Upper lobe of right lung (tissue), 1 donor: Measurements from ENCODE around the gene MEIS1. TPM values are rescaled to one million over a fixed set of nuclear protein-coding genes. Genes with fewer than 3 reads are reported as not detected.

Source experiments
- ATAC-seq: fragments of 200-7000 bp; cut with Tn5 transposase; one replicate; pipeline ENCODE4 v1.9.1; 2020; ENCODE audit warnings: mild to moderate bottlenecking, moderate library complexity
- DNase-seq: peaks from one replicate; pipeline ENCODE4 v3.0.0-alpha.2; 2020
- H3K27ac ChIP-seq: fragments of 200-600 bp; one replicate; pipeline ENCODE4 v1.8.0; 2022
- H3K27me3 ChIP-seq: fragments of 200-600 bp; one replicate; pipeline ENCODE4 v1.8.0; 2022; ENCODE audit warnings: mild to moderate bottlenecking
- H3K36me3 ChIP-seq: fragments of 200-600 bp; one replicate; pipeline ENCODE4 v1.8.0; 2022
- H3K4me1 ChIP-seq: fragments of 200-600 bp; one replicate; pipeline ENCODE4 v1.8.0; 2022
- H3K4me3 ChIP-seq: fragments of 200-600 bp; one replicate; pipeline ENCODE4 v1.8.0; 2022; ENCODE audit warnings: mild to moderate bottlenecking
- H3K9me3 ChIP-seq: fragments of 200-600 bp; one replicate; pipeline ENCODE4 v1.8.0; 2022
- CTCF ChIP-seq: fragments of 200-600 bp; IDR thresholded peaks from one replicate; pipeline ENCODE4 v1.8.0; 2022; ENCODE audit warnings: antibody characterized with exemption
- intact Hi-C: fragments of 100-400 bp; cut with DNase I; formaldehyde crosslinking; loops from one replicate; pipeline ENCODE4 v1.11.0; 2022
- total RNA-seq: library from RNA; stranded (reverse); fragmentation: NEBNext Ultra II Directional; extraction: Animal tissue kit (Norgen Biotek cat#: 25700); gene quantifications from one replicate; pipeline ENCODE4 v1.2.1, GENCODE V29; 2021
- donor health status: DM: no; HTN: yes; CAD: no; lungs with severe emphysema.

MEIS1 gene
- total RNA-seq, 1 donor from 2014 or later, result 48.0 TPM

GRCh38 chr2:66569321-66569851 lies 134.5 kb downstream of the MEIS1 start:
- H3K4me1 ChIP-seq, result peaks cover 5% of the 10 kb centered on the region
- intact Hi-C loops, result no loop called here
- no peak for DNase-seq
- H3K9me3 ChIP-seq, result no peaks in the 10 kb centered on the region
- H3K36me3 ChIP-seq, result no peaks in the 10 kb centered on the region
- ATAC-seq, result no peak
- no peak for TF ChIP-seq CTCF
- H3K27me3 ChIP-seq, result peaks cover 12% of the 10 kb centered on the region
- H3K4me3 ChIP-seq, result no peak overlapping the region
- H3K27ac ChIP-seq, result no peak overlapping the region

- DNase-seq (no peak), ATAC-seq (no peak)
- intact Hi-C loops, result no loop called here
- Histone ChIP-seq H3K27me3 (peaks cover 18% of the 10 kb centered on the region), H3K27ac (no peak overlapping the region), H3K4me1 (peaks cover 5% of the 10 kb centered on the region), H3K4me3 (no peak overlapping the region), H3K9me3 (no peaks in the 10 kb centered on the region), H3K36me3 (no peaks in the 10 kb centered on the region)
- no peak for TF ChIP-seq CTCF
Observed at GRCh38 chr2:66569974-66570373, 135.0 kb downstream of the MEIS1 start.

- no peak for TF ChIP-seq CTCF
- H3K27me3 ChIP-seq, result peaks cover 19% of the 10 kb centered on the region
- H3K36me3 ChIP-seq, result no peaks in the 10 kb centered on the region
- no peak overlapping the region for H3K27ac ChIP-seq
- no peak for ATAC-seq
- intact Hi-C loops, result no loop called here
- H3K4me1 ChIP-seq, result peaks cover 6% of the 10 kb centered on the region
- no peaks in the 10 kb centered on the region for H3K9me3 ChIP-seq
- DNase-seq, result no peak
- no peak overlapping the region for H3K4me3 ChIP-seq
Observed at GRCh38 chr2:66570471-66570870, 135.5 kb downstream of the MEIS1 start.

- peaks cover 21% of the 10 kb centered on the region for H3K4me1 ChIP-seq
- no peaks in the 10 kb centered on the region for H3K36me3 ChIP-seq
- H3K27me3 ChIP-seq, result peaks cover 34% of the 10 kb centered on the region
- H3K4me3 ChIP-seq, result no peak overlapping the region
- no peak for DNase-seq
- H3K27ac ChIP-seq, result no peak overlapping the region
- H3K9me3 ChIP-seq, result no peaks in the 10 kb centered on the region
- no peak for ATAC-seq
- TF ChIP-seq CTCF, result no peak
- intact Hi-C loops, result no loop called here
Observed at GRCh38 chr2:66571918-66572317, 137.0 kb downstream of the MEIS1 start.

GRCh38 chr2:66572391-66572790 lies 137.5 kb downstream of the MEIS1 start:
- no peak overlapping the region for H3K4me3 ChIP-seq
- H3K9me3 ChIP-seq, result no peaks in the 10 kb centered on the region
- no peaks in the 10 kb centered on the region for H3K36me3 ChIP-seq
- peaks cover 38% of the 10 kb centered on the region for H3K27me3 ChIP-seq
- ATAC-seq (no peak), DNase-seq (no peak)
- TF ChIP-seq CTCF, result no peak
- intact Hi-C loops, result no loop called here
- peaks cover 25% of the 10 kb centered on the region for H3K4me1 ChIP-seq
- H3K27ac ChIP-seq, result no peak overlapping the region

- Histone ChIP-seq H3K27ac (peak overlapping the region; percentile 90), H3K36me3 (no peaks in the 10 kb centered on the region), H3K4me1 (peaks cover 27% of the 10 kb centered on the region), H3K27me3 (peaks cover 49% of the 10 kb centered on the region), H3K4me3 (no peak overlapping the region), H3K9me3 (no peaks in the 10 kb centered on the region)
- no peak for DNase-seq
- no peak for ATAC-seq
- intact Hi-C loops, result no loop called here
- TF ChIP-seq CTCF, result no peak
Observed at GRCh38 chr2:66573416-66573815, 138.5 kb downstream of the MEIS1 start.
